ENCODE results near the gene GLDN.

DNA sequence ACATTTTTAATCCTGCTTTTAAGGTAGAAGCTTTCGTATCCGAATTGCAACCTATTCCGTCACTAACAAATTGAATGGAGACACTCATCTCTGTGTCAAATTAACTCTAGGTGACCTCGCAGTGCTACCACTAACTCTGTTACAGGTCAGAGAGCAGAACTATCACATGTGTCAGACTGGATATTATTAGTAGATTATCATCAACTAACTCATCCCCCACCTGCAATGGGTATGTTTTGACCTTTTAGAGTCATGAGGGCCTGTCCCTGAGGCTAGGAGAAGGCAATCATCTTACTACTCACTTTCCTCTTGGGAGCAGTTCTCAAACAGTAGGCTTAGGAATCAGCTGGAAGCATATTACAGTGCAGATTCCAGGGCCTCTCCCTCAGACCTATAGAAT lies 2.0 kb downstream of the GLDN start:
- no peak for TF ChIP-seq TAF1 (IDR thresholded peaks at IDR 0.05; ENCODE audit: borderline replicate concordance, low read depth, low read length)
- TF ChIP-seq POLR2A (IDR thresholded peaks at IDR 0.05; ENCODE audit: low read depth, low read length) = no peak
- TF ChIP-seq POLR2AphosphoS5 (IDR thresholded peaks at IDR 0.05; ENCODE audit: low read depth, low read length) = no peak
